Osteoblast (primary cell): ENCODE data around the gene SLC24A3. TPM values are rescaled to one million over a fixed set of nuclear protein-coding genes. Genes with fewer than 3 reads are reported as not detected.

ENCODE experiments used
- DNase-seq: peaks from one replicate; pipeline ENCODE4 v3.0.0; 2011; ENCODE audit warnings: low spot score, mixed read lengths; ENCODE audit not compliant: insufficient read length; ENCODE audit errors: missing footprints
- H2AFZ ChIP-seq: 2 replicates; pipeline ENCODE4 v1.6.0; 2011; ENCODE audit warnings: mild to moderate bottlenecking, low read length
- H3K27ac ChIP-seq: 2 replicates; pipeline ENCODE4 v1.5.1; 2011; ENCODE audit warnings: mild to moderate bottlenecking, low read depth, low read length, moderate library complexity
- H3K27me3 ChIP-seq: 2 replicates; pipeline ENCODE4 v1.6.0; 2012; ENCODE audit warnings: mild to moderate bottlenecking, control low read depth, inconsistent platforms, low read length, moderate library complexity; ENCODE audit not compliant: insufficient read depth
- H3K36me3 ChIP-seq: 2 replicates; pipeline ENCODE4 v1.5.1; 2011; ENCODE audit warnings: mild to moderate bottlenecking, low read length, control low read depth, moderate library complexity; ENCODE audit not compliant: insufficient read depth
- H3K4me1 ChIP-seq: 2 replicates; pipeline ENCODE4 v1.5.1; 2011; ENCODE audit warnings: mild to moderate bottlenecking, low read length, control low read depth, moderate library complexity; ENCODE audit not compliant: insufficient read depth
- H3K4me2 ChIP-seq: 2 replicates; pipeline ENCODE4 v1.6.0; 2011; ENCODE audit warnings: mild to moderate bottlenecking, low read length; ENCODE audit not compliant: insufficient read depth
- H3K4me3 ChIP-seq: fragments of 200-600 bp; sonication (generic); 3 replicates; pipeline ENCODE4 v1.5.1; 2012; ENCODE audit warnings: mild to moderate bottlenecking, low read length, inconsistent platforms; ENCODE audit not compliant: insufficient read depth
- H3K79me2 ChIP-seq: 2 replicates; pipeline ENCODE4 v1.6.0; 2012; ENCODE audit warnings: mild to moderate bottlenecking, low read length, control low read depth, inconsistent platforms; ENCODE audit not compliant: insufficient read depth
- H3K9me3 ChIP-seq: 2 replicates; pipeline ENCODE4 v1.5.1; 2011; ENCODE audit warnings: low read depth, low read length, control low read depth
- H4K20me1 ChIP-seq: 2 replicates; pipeline ENCODE4 v1.6.0; 2012; ENCODE audit warnings: mild to moderate bottlenecking, low read length, control low read depth; ENCODE audit not compliant: insufficient read depth
- CTCF ChIP-seq: IDR thresholded peaks from 2 replicates; pipeline ENCODE4 v1.5.1; 2011; ENCODE audit warnings: mild to moderate bottlenecking, low read depth, low read length, moderate library complexity; ENCODE audit errors: extremely low read depth
- total RNA-seq: library from RNA; depleted of rRNA; stranded (reverse); fragments of >200 nt; gene quantifications from 2 replicates; pipeline ENCODE4 v1.2.3, GENCODE V29; 2012

Gene SLC24A3
- total RNA-seq, 1 donor = 1.1 TPM

GRCh38 chr20:19256906-19257595 lies 44.6 kb downstream of the SLC24A3 start:
- H3K4me3 ChIP-seq = no peak overlapping the region
- H3K4me2 ChIP-seq = no peak overlapping the region
- TF ChIP-seq CTCF = no peak
- H2AFZ ChIP-seq = no peak overlapping the region
- H3K36me3 ChIP-seq = no peaks in the 10 kb centered on the region
- H3K27ac ChIP-seq = no peak overlapping the region
- H4K20me1 ChIP-seq = no peaks in the 10 kb centered on the region
- no peaks in the 10 kb centered on the region for H3K79me2 ChIP-seq
- no peaks in the 10 kb centered on the region for H3K9me3 ChIP-seq
- H3K27me3 ChIP-seq = no peaks in the 10 kb centered on the region
- DNase-seq = no peak
- H3K4me1 ChIP-seq = no peaks in the 10 kb centered on the region

GRCh38 chr20:19257865-19258264 lies 45.4 kb downstream of the SLC24A3 start:
- DNase-seq = no peak
- H3K9me3 ChIP-seq = no peaks in the 10 kb centered on the region
- H4K20me1 ChIP-seq = no peaks in the 10 kb centered on the region
- no peak overlapping the region for H3K4me3 ChIP-seq
- no peak for TF ChIP-seq CTCF
- H3K79me2 ChIP-seq = no peaks in the 10 kb centered on the region
- H3K4me2 ChIP-seq = no peak overlapping the region
- H3K4me1 ChIP-seq = no peaks in the 10 kb centered on the region
- no peak overlapping the region for H3K27ac ChIP-seq
- no peaks in the 10 kb centered on the region for H3K36me3 ChIP-seq
- no peak overlapping the region for H2AFZ ChIP-seq
- H3K27me3 ChIP-seq = no peaks in the 10 kb centered on the region

- no peak for TF ChIP-seq CTCF
- H3K36me3 ChIP-seq = no peaks in the 10 kb centered on the region
- DNase-seq = no peak
- H3K4me3 ChIP-seq = no peak overlapping the region
- H3K79me2 ChIP-seq = no peaks in the 10 kb centered on the region
- H3K4me2 ChIP-seq = no peak overlapping the region
- H2AFZ ChIP-seq = no peak overlapping the region
- no peak overlapping the region for H3K27ac ChIP-seq
- H4K20me1 ChIP-seq = no peaks in the 10 kb centered on the region
- H3K27me3 ChIP-seq = no peaks in the 10 kb centered on the region
- H3K4me1 ChIP-seq = no peaks in the 10 kb centered on the region
- no peaks in the 10 kb centered on the region for H3K9me3 ChIP-seq
These were observed 46.7 kb downstream of the SLC24A3 start for GRCh38 chr20:19259141-19259591.

- DNase-seq = no peak
- no peaks in the 10 kb centered on the region for H3K4me1 ChIP-seq
- H4K20me1 ChIP-seq = no peaks in the 10 kb centered on the region
- H3K27ac ChIP-seq = no peak overlapping the region
- no peak overlapping the region for H3K4me3 ChIP-seq
- no peaks in the 10 kb centered on the region for H3K36me3 ChIP-seq
- no peaks in the 10 kb centered on the region for H3K79me2 ChIP-seq
- TF ChIP-seq CTCF = no peak
- no peaks in the 10 kb centered on the region for H3K9me3 ChIP-seq
- no peak overlapping the region for H2AFZ ChIP-seq
- no peaks in the 10 kb centered on the region for H3K27me3 ChIP-seq
- no peak overlapping the region for H3K4me2 ChIP-seq
These were observed 48.1 kb downstream of the SLC24A3 start for GRCh38 chr20:19260412-19261090.
